Ishikawa (cell line): ENCODE measurements around the gene TTC9B.

Experiments
- CEBPB ChIP-seq: IDR thresholded peaks from 2 replicates; pipeline ENCODE4 v1.6.1; 2012
- CREB1 ChIP-seq: IDR thresholded peaks from 2 replicates; pipeline ENCODE4 v1.6.1; 2012; ENCODE audit warnings: low read depth
- EGR1 ChIP-seq: IDR thresholded peaks from 2 replicates; pipeline ENCODE4 v1.6.1; 2012
- EP300 ChIP-seq: IDR thresholded peaks from 2 replicates; pipeline ENCODE4 v1.6.1; 2012; ENCODE audit warnings: borderline replicate concordance
- FOXM1 ChIP-seq: IDR thresholded peaks from 2 replicates; pipeline ENCODE4 v1.6.1; 2012; ENCODE audit warnings: low read depth, borderline replicate concordance
- MAX ChIP-seq: IDR thresholded peaks from 2 replicates; pipeline ENCODE4 v1.6.1; 2012
- RAD21 ChIP-seq: IDR thresholded peaks from 2 replicates; pipeline ENCODE4 v1.6.1; 2012; ENCODE audit warnings: low read depth
- REST ChIP-seq: IDR thresholded peaks from 2 replicates; pipeline ENCODE4 v1.6.1; 2012; ENCODE audit warnings: low read depth, mild to moderate bottlenecking
- TCF12 ChIP-seq: IDR thresholded peaks from 2 replicates; pipeline ENCODE4 v1.6.1; 2012; ENCODE audit warnings: low read depth
- USF1 ChIP-seq: IDR thresholded peaks from 2 replicates; pipeline ENCODE4 v1.6.1; 2012
- ZBTB7A ChIP-seq: IDR thresholded peaks from 2 replicates; pipeline ENCODE4 v1.6.1; 2012; ENCODE audit warnings: low read depth

- TF ChIP-seq REST: no peak
- no peak for TF ChIP-seq EP300
- TF ChIP-seq TCF12: no peak
- TF ChIP-seq ZBTB7A: no peak
- no peak for TF ChIP-seq MAX
- TF ChIP-seq CREB1: no peak
- no peak for TF ChIP-seq CEBPB
- no peak for TF ChIP-seq FOXM1
- no peak for TF ChIP-seq RAD21
- TF ChIP-seq USF1: no peak
- no peak for TF ChIP-seq EGR1
Observed at GRCh38 chr19:40174092-40174491, 44.1 kb downstream of the TTC9B start.
